Measurements from ENCODE around the gene TSHR. TPM values are rescaled to one million over a fixed set of nuclear protein-coding genes. Genes with fewer than 3 reads are reported as not detected.

Gene TSHR
- total RNA-seq, 1 donor = not detected

DNA sequence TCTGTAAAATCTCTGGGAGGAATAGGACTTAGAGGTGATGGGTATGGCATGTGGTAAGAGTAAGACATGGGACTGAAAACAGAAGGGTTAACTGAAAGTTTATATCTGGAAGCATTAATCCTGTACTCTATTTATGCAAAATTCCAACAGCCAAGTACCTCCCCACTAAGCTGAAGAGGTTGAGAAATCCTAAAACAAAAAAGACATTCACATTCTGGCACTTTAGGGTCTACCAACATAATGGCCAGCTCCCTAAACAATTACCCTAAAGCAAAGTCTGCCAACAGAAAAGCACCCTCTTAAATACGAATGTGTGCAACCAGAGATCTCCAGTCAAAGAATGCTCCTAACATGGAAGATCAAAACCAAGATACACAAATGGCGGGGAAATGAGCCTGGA is 178.0 kb downstream of the TSHR start:
- TF ChIP-seq, protein P1, sequence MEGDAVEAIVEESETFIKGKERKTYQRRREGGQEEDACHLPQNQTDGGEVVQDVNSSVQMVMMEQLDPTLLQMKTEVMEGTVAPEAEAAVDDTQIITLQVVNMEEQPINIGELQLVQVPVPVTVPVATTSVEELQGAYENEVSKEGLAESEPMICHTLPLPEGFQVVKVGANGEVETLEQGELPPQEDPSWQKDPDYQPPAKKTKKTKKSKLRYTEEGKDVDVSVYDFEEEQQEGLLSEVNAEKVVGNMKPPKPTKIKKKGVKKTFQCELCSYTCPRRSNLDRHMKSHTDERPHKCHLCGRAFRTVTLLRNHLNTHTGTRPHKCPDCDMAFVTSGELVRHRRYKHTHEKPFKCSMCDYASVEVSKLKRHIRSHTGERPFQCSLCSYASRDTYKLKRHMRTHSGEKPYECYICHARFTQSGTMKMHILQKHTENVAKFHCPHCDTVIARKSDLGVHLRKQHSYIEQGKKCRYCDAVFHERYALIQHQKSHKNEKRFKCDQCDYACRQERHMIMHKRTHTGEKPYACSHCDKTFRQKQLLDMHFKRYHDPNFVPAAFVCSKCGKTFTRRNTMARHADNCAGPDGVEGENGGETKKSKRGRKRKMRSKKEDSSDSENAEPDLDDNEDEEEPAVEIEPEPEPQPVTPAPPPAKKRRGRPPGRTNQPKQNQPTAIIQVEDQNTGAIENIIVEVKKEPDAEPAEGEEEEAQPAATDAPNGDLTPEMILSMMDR (IDR thresholded peaks at IDR 0.05; ENCODE audit: insufficient read depth, low read depth, low read length) = no peak
- DNase-seq (ENCODE audit: low read depth) = no peak
- H3K4me3 ChIP-seq (ENCODE audit: low read depth, low read length) = no peak overlapping the region

DNA sequence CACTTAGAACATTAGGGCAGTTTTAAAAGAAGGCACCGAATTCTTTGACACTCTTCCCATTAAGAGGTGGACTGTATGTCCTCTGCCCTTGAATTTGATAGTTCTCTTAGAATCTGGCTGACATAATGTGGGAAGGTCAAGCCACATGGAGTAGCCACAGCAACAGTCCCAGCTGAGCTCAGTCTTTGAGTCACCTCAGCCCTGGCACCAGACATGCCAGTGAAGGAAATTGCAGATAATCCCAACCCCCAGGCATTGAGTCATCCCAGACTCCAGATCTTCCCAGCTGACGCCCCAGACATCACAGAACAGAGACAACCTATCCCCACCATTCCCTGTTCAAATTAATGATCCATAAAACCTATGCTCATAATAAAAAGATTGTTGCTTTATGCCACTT is 181.9 kb downstream of the TSHR start:
- no peak overlapping the region for H3K4me3 ChIP-seq (ENCODE audit: low read depth, low read length)
- TF ChIP-seq, protein P1 (IDR thresholded peaks at IDR 0.05; ENCODE audit: insufficient read depth, low read depth, low read length) = no peak
- DNase-seq (ENCODE audit: low read depth) = peak; percentile 9

DNA sequence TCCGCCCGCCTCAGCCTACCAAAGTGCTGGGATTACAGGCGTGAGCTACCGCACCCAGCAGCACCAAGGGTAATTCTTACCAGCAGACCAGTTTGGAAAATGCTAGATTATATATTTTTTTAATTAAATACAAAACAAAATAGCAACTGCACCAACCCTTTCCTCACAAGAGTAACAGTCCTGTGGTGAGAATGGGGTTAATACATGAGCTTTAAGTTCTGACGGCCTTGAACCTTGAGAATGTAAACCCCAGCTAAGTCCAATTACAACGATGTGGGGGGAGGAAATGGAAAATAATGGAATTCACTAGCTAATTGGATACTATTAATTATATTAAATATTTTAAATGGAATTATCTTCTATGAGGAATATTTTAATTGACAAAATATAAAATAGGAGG is 183.0 kb downstream of the TSHR start:
- H3K4me3 ChIP-seq (ENCODE audit: low read depth, low read length) = no peak overlapping the region
- DNase-seq (ENCODE audit: low read depth) = no peak
- TF ChIP-seq, protein P1 (IDR thresholded peaks at IDR 0.05; ENCODE audit: insufficient read depth, low read depth, low read length) = no peak

DNA sequence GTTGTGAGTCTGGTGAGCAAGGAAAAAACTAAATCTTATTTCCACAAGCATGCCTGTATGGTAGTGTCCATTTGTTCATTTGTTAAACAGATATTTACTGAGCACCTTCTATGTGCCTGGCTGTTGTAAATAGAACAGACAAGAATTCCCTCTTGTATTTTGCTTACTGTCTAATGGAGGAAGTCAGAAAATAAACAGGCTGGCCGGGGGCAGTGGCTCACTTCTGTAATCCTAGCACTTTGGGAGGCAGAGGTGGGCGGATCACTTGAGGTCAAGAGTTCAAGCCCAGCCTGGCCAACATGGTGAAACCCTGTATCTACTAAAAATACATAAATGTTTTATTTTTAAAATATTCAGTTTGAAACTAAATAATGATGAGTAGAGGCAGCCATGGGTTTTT is 186.0 kb downstream of the TSHR start:
- no peak for DNase-seq (ENCODE audit: low read depth)
- TF ChIP-seq, protein P1 (IDR thresholded peaks at IDR 0.05; ENCODE audit: insufficient read depth, low read depth, low read length) = no peak
- no peak overlapping the region for H3K4me3 ChIP-seq (ENCODE audit: low read depth, low read length)

DNA sequence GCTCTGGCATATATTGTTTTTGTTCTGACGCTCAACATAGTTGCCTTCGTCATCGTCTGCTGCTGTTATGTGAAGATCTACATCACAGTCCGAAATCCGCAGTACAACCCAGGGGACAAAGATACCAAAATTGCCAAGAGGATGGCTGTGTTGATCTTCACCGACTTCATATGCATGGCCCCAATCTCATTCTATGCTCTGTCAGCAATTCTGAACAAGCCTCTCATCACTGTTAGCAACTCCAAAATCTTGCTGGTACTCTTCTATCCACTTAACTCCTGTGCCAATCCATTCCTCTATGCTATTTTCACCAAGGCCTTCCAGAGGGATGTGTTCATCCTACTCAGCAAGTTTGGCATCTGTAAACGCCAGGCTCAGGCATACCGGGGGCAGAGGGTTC is 188.4 kb downstream of the TSHR start:
- TF ChIP-seq, protein P1 (IDR thresholded peaks at IDR 0.05; ENCODE audit: insufficient read depth, low read depth, low read length) = no peak
- no peak overlapping the region for H3K4me3 ChIP-seq (ENCODE audit: low read depth, low read length)
- DNase-seq (ENCODE audit: low read depth) = no peak

DNA sequence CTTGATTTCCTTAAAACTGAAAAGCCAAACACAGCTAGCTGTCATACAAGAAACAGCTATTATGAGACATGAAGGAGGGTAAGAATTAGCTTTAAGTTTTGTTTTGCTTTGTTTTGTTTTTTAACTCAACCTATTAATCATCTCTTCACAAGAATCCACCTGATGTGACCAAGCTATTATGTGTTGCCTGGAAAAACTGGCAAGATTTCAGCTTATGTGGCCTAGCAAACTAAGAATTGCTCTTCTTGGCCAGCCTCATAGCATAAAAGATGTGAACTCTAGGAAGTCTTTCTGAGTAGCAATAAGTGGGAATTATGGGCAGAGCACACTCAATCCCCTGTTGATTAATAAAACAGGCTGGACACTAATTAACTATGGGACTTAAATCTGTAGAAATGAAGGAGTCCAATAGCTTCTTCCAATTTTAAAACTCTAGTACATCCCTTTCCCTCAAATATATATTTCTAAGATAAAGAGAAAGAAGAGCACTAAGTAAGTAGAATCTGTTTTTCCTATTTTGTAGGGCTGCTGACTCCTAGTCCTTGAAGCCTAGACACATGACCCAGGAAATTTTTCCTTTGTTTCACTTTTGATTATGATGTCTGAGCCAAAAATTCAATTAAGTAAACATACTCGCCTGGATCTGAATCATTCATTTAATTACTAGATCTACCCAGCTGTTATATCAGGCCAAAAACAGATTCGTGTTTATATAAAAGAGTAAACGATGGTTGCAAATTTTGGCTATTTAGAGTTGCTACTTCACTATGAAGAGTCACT is 189.6 kb downstream of the TSHR start:
- no peak overlapping the region for H3K4me3 ChIP-seq (ENCODE audit: low read depth, low read length)
- peak; percentile 24 for DNase-seq (ENCODE audit: low read depth)
- TF ChIP-seq, protein P1 (IDR thresholded peaks at IDR 0.05; ENCODE audit: insufficient read depth, low read depth, low read length) = no peak

All from fibroblast of villous mesenchyme (primary cell).